Spleen (tissue), 11 donors: ENCODE measurements around the gene ALS2CL. TPM values are rescaled to one million over a fixed set of nuclear protein-coding genes. Genes with fewer than 3 reads are reported as not detected.

Experiments used
- DNase-seq: peaks from one replicate; pipeline ENCODE4 v3.0.0-alpha.2; 2020
- H3K27ac ChIP-seq, 8 donors: fragments of 200-600 bp; sonication (generic) in 7 of 8; 1 replicate in 4 of 8; 2 replicates in 4 of 8; pipeline versions ENCODE4 v1.5.0 to v1.8.0; 2016 to 2021; ENCODE audit warnings: inconsistent platforms in 4 of 8, mild to moderate bottlenecking in 4 of 8, moderate library complexity in 1 of 8
- H3K27me3 ChIP-seq, 7 donors: fragments of 200-600 bp; sonication (generic) in 6 of 7; replicated peaks in 1 of 7; 1 replicate in 4 of 7; 2 replicates in 3 of 7; pipeline versions ENCODE4 v1.5.0 to v1.8.0; 2016 to 2021; ENCODE audit warnings: inconsistent platforms in 3 of 7, mild to moderate bottlenecking in 1 of 7
- H3K36me3 ChIP-seq, 6 donors: fragments of 200-600 bp; sonication (generic) in 5 of 6; 1 replicate in 4 of 6; 2 replicates in 2 of 6; pipeline versions ENCODE4 v1.5.0 to v1.8.0; 2016 to 2021; ENCODE audit warnings: inconsistent platforms in 2 of 6
- H3K4me1 ChIP-seq, 6 donors: fragments of 200-600 bp; sonication (generic) in 5 of 6; 1 replicate in 3 of 6; 2 replicates in 3 of 6; pipeline versions ENCODE4 v1.5.0 to v1.8.0; 2016 to 2021; ENCODE audit warnings: inconsistent platforms in 3 of 6
- H3K4me3 ChIP-seq, 8 donors: fragments of 200-600 bp; sonication (generic) in 7 of 8; 1 replicate in 4 of 8; 2 replicates in 4 of 8; pipeline versions ENCODE4 v1.5.0 to v1.8.0; 2016 to 2021; ENCODE audit warnings: inconsistent platforms in 4 of 8, mild to moderate bottlenecking in 4 of 8, moderate library complexity in 2 of 8
- H3K9me3 ChIP-seq, 8 donors: fragments of 200-600 bp; sonication (generic) in 7 of 8; 1 replicate in 4 of 8; 2 replicates in 4 of 8; pipeline versions ENCODE4 v1.5.0 to v1.8.0; 2016 to 2021; ENCODE audit warnings: inconsistent platforms in 4 of 8
- POLR2A ChIP-seq, 3 donors: fragments of 450-650 bp; IDR thresholded peaks; one replicate each; pipeline ENCODE4 v1.5.1; 2017; ENCODE audit warnings: antibody characterized with exemption in 3 of 3, mild to moderate bottlenecking in 1 of 3
- POLR2AphosphoS5 ChIP-seq, 3 donors: sonication (generic); formaldehyde crosslinking; IDR thresholded peaks; one replicate each; pipeline ENCODE4 v1.5.1; 2017; ENCODE audit warnings: antibody characterized with exemption in 3 of 3
- WGBS, 5 donors: extraction: QIAGEN DNeasy Blood & Tissue Kit in 3 of 5; methylation state at CpG; one replicate each; pipeline versions ENCODE4 v1.1.5 to v1.1.7; 2013 to 2018; 5-methylcytosine and 5-hydroxymethylcytosine counted together
- intact Hi-C: fragments of 100-400 bp; cut with DNase I; formaldehyde crosslinking; loops from one replicate; pipeline ENCODE4 v1.15.0; 2023; ENCODE audit warnings: low total_unique reads
- polyA plus RNA-seq, 3 donors: library from polyadenylated mRNA; stranded (reverse); fragments of 200-250 nt; gene quantifications; one replicate each; pipeline ENCODE4 v1.2.1, GENCODE V29; 2013
- total RNA-seq, 7 donors: library from RNA; depleted of rRNA in 3 of 7; stranded (reverse); fragments of >200 nt in 3 of 7; fragmentation: NEBNext Ultra II Directional in 4 of 7; extraction: Animal tissue kit (Norgen Biotek cat#: 25700) in 4 of 7; gene quantifications; one replicate each; pipeline versions ENCODE4 v1.1.0 to v1.2.1, GENCODE V29; 2016 to 2021
- TF ChIP-seq, protein P1 (sequence below), 11 experiments: fragments of 200-600 bp in 7 of 11; fragments of 450-650 bp in 4 of 11; sonication (generic) in 4 of 11; IDR thresholded peaks in 8 of 11; conservative IDR thresholded peaks in 3 of 11; 1 replicate in 7 of 11; 2 replicates in 4 of 11; pipeline versions ENCODE4 v1.4.0 to v1.8.0; 2016 to 2021; ENCODE audit warnings: antibody characterized with exemption in 11 of 11, inconsistent platforms in 4 of 11, mild to moderate bottlenecking in 1 of 11
- donor health status: healthy with polysubstance abuse.
- donor health status: DM: no; HTN: no; CAD: no; lungs with moderate emphysema.
- donor health status: DM: no; HTN: no; CAD: no.
- donor health status: Bipolar disorder and iron deficiency.
- donor health status: healthy.
- donor health status: DM: no; HTN: no; CAD: no.
- donor health status: DM: yes; HTN: yes; CAD: no.

ALS2CL gene
- total and polyA plus RNA-seq, 10 donors, result 7.9 to 61.2 (median 31.9) TPM

DNA sequence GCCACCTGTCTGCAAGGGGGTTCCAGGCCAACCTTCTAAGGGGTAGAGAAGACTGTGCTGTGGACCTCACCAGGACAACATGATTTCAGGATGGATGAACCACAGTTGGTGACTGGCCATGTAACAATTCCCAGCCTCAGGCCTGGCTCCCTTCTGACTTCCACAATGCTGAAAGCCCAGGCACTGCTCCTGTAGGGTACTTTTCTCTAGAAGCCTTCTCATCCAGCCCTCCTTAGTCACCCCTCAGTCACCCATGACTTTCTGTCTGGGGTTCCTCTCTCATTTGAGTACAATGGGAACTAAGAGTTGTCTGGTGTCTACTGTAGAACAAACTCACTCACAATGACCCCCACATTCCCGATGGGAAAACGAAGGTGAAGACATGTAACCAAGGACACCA, 8.6 kb downstream of the ALS2CL start:
- intact Hi-C loops, result no loop called here

DNA sequence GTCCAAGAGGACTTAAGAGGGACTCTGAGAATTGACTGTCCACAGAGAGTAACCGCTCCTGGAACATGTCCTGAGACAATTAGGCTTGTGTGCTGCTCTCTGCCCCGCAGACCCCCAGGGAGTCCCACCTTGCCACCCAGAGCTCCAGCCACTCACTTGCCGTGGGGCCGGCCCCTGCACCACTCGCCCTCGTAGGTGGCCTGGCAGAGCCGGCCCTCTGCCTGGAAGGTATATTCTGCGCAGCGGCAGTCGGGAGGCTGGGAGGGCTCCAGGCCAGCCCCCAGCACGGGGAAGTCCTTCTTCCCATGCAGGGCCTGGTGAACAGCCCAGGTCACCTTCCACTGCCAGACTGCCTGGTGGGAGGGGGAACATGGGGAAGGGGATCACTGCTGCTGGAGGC, 10.5 kb downstream of the ALS2CL start:
- Histone ChIP-seq H3K4me3 (no peak overlapping the region), H3K36me3 (peaks cover 0 to 75% (median 2%) of the 10 kb centered on the region in 6 donors), H3K4me1 (no peaks in the 10 kb centered on the region), H3K27me3 (no peaks in the 10 kb centered on the region), H3K27ac (no peak overlapping the region), H3K9me3 (no peaks in the 10 kb centered on the region)
- no peak for DNase-seq
- no peak for TF ChIP-seq POLR2AphosphoS5 (IDR thresholded peaks at IDR 0.05)
- TF ChIP-seq, protein P1, sequence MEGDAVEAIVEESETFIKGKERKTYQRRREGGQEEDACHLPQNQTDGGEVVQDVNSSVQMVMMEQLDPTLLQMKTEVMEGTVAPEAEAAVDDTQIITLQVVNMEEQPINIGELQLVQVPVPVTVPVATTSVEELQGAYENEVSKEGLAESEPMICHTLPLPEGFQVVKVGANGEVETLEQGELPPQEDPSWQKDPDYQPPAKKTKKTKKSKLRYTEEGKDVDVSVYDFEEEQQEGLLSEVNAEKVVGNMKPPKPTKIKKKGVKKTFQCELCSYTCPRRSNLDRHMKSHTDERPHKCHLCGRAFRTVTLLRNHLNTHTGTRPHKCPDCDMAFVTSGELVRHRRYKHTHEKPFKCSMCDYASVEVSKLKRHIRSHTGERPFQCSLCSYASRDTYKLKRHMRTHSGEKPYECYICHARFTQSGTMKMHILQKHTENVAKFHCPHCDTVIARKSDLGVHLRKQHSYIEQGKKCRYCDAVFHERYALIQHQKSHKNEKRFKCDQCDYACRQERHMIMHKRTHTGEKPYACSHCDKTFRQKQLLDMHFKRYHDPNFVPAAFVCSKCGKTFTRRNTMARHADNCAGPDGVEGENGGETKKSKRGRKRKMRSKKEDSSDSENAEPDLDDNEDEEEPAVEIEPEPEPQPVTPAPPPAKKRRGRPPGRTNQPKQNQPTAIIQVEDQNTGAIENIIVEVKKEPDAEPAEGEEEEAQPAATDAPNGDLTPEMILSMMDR (IDR thresholded peaks at IDR 0.05 in 8 of 11, conservative IDR thresholded peaks at IDR 0.05 in 3 of 11), result no peak
- TF ChIP-seq POLR2A (IDR thresholded peaks at IDR 0.05), result no peak
- WGBS, 5 donors, result 86 to 91% (median 88%) methylated on average over 7 to 11 of the region's 11 CpGs
- intact Hi-C loops, result no loop called here

More for the DNA sequence above, 8.6 kb downstream of the ALS2CL start:
- TF ChIP-seq POLR2AphosphoS5 (IDR thresholded peaks at IDR 0.05) (no peak), POLR2A (IDR thresholded peaks at IDR 0.05) (no peak)
- TF ChIP-seq, protein P1 (IDR thresholded peaks at IDR 0.05 in 8 of 11, conservative IDR thresholded peaks at IDR 0.05 in 3 of 11), result no peak
- Histone ChIP-seq H3K36me3 (peaks cover 0 to 77% (median 5%) of the 10 kb centered on the region in 6 donors), H3K4me1 (peaks cover 0 to 2% (median 1%) of the 10 kb centered on the region in 6 donors), H3K9me3 (no peaks in the 10 kb centered on the region), H3K27me3 (no peaks in the 10 kb centered on the region), H3K4me3 (no peak overlapping the region), H3K27ac (no peak overlapping the region)
- DNase-seq, result no peak
- WGBS, 5 donors, result 82 to 100% (median 87%) methylated on average over 2 of the region's 2 CpGs

DNA sequence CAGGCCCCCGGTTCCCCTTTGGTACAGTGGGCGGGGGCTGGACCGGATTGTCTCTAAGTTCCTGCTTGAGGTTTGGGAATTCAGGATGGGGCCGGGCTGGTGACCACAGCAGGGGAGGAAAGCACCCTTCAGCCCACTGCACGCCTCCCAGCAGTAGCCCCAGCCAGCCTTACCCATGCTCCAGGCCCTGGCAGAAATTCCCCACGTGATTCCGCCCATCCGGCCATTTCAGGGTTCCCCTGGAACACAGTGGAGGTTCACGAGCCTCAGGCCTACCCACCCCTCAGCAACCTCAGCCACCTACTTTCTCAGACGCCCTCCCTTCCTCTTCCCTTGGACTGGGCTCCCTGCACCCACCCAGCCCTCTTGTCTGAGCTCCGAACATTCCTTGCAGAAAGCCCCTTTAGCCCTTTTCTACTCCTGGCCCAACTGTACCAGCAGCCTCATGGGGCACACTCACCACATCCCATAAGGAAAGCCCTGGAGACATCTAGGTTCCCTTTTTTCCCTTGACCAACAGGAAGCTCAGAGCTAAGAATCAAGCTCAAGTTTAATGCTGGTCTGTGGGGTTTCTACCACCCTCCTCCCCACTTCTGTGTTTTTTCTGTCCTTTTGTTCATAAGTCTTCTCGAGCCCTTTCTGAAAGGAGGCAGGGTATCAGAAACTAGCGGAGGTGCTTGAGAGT, 11.5 kb downstream of the ALS2CL start:
- TF ChIP-seq, protein P1 (IDR thresholded peaks at IDR 0.05 in 8 of 11, conservative IDR thresholded peaks at IDR 0.05 in 3 of 11), result no peak
- TF ChIP-seq POLR2AphosphoS5 (IDR thresholded peaks at IDR 0.05), result no peak
- no peak for TF ChIP-seq POLR2A (IDR thresholded peaks at IDR 0.05)
- H3K9me3 ChIP-seq, result no peaks in the 10 kb centered on the region
- H3K27me3 ChIP-seq, result no peaks in the 10 kb centered on the region
- no peak overlapping the region for H3K27ac ChIP-seq
- whole genome bisulfite sequencing, 5 donors, result 61 to 75% (median 70%) methylated on average over 12 to 13 of the region's 13 CpGs
- H3K4me3 ChIP-seq, result no peak overlapping the region
- intact Hi-C loops, result no loop called here
- H3K4me1 ChIP-seq, result no peaks in the 10 kb centered on the region
- peaks cover 0 to 65% (median 0%) of the 10 kb centered on the region in 6 donors for H3K36me3 ChIP-seq
- no peak for DNase-seq

DNA sequence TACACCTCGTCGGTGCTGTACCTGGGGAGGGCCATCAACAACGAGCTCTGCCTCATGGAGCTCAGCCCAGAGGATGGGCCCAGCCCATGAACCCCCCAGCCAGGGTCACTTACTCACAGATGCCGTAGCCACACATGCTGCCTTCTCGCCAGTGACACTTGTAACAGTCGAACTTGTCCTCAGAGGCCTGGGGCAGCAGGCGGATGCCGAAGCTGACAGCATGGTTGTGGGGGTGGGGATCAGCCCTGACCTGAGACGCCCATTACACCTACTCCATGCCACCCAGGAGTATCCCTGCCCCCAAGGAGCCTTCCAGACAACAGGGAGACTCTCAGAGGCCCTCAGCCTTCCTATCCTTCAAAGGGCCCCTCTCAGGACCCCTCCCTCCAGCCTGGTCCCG, 12.1 kb downstream of the ALS2CL start:
- no peak for DNase-seq
- Histone ChIP-seq H3K27ac (no peak overlapping the region), H3K9me3 (no peaks in the 10 kb centered on the region), H3K4me1 (peaks cover 0 to 5% (median 0%) of the 10 kb centered on the region in 6 donors), H3K27me3 (no peaks in the 10 kb centered on the region), H3K4me3 (no peak overlapping the region), H3K36me3 (peaks cover 0 to 61% (median 0%) of the 10 kb centered on the region in 6 donors)
- intact Hi-C loops, result no loop called here
- TF ChIP-seq, protein P1 (IDR thresholded peaks at IDR 0.05 in 8 of 11, conservative IDR thresholded peaks at IDR 0.05 in 3 of 11), result no peak
- TF ChIP-seq POLR2AphosphoS5 (IDR thresholded peaks at IDR 0.05) (no peak), POLR2A (IDR thresholded peaks at IDR 0.05) (no peak)
- WGBS, 5 donors, result 78 to 90% (median 89%) methylated on average over 9 to 10 of the region's 10 CpGs
